ENCODE results near the gene SETBP1.

DNA sequence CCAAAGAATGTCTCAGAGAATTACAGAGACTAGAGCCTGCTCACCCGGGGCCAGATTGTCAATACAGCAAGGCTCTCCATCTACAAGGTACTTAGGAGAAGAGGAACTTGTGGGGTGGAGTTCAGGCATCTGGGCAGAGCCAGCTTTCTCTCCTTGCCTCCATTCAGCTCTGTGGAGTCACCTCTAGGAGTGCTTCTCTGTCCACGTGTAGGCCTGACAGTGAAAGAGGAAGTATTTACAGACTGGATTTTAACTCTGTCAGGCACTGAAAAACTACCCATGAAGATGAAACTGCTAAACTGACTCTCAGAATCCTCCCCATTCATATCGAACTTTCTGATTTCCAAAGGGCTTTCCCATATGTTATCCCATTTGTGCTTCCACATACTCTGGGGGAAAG, 315.6 kb downstream of the SETBP1 start:
- TF ChIP-seq POLR2A (IDR thresholded peaks at IDR 0.05; ENCODE audit: low read depth, low read length) (no peak), RCOR1 (IDR thresholded peaks at IDR 0.05; ENCODE audit: insufficient replicate concordance, low read length) (no peak), MAFK (IDR thresholded peaks at IDR 0.05; ENCODE audit: low read depth, low read length) (no peak), BHLHE40 (IDR thresholded peaks at IDR 0.05; ENCODE audit: low read depth, low read length) (no peak), CHD1 (IDR thresholded peaks at IDR 0.05; ENCODE audit: low read depth, low read length) (no peak), CEBPB (IDR thresholded peaks at IDR 0.05; ENCODE audit: low read depth, low read length) (no peak), SMC3 (IDR thresholded peaks at IDR 0.05; ENCODE audit: low read depth, low read length) (no peak)
- TF ChIP-seq, protein P1, sequence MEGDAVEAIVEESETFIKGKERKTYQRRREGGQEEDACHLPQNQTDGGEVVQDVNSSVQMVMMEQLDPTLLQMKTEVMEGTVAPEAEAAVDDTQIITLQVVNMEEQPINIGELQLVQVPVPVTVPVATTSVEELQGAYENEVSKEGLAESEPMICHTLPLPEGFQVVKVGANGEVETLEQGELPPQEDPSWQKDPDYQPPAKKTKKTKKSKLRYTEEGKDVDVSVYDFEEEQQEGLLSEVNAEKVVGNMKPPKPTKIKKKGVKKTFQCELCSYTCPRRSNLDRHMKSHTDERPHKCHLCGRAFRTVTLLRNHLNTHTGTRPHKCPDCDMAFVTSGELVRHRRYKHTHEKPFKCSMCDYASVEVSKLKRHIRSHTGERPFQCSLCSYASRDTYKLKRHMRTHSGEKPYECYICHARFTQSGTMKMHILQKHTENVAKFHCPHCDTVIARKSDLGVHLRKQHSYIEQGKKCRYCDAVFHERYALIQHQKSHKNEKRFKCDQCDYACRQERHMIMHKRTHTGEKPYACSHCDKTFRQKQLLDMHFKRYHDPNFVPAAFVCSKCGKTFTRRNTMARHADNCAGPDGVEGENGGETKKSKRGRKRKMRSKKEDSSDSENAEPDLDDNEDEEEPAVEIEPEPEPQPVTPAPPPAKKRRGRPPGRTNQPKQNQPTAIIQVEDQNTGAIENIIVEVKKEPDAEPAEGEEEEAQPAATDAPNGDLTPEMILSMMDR (conservative IDR thresholded peaks at IDR 0.05; ENCODE audit: low read depth, low read length), result no peak
- TF ChIP-seq, protein P2, sequence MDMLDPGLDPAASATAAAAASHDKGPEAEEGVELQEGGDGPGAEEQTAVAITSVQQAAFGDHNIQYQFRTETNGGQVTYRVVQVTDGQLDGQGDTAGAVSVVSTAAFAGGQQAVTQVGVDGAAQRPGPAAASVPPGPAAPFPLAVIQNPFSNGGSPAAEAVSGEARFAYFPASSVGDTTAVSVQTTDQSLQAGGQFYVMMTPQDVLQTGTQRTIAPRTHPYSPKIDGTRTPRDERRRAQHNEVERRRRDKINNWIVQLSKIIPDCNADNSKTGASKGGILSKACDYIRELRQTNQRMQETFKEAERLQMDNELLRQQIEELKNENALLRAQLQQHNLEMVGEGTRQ (IDR thresholded peaks at IDR 0.05; ENCODE audit: low read depth, low read length), result no peak
- TF ChIP-seq, protein P3, sequence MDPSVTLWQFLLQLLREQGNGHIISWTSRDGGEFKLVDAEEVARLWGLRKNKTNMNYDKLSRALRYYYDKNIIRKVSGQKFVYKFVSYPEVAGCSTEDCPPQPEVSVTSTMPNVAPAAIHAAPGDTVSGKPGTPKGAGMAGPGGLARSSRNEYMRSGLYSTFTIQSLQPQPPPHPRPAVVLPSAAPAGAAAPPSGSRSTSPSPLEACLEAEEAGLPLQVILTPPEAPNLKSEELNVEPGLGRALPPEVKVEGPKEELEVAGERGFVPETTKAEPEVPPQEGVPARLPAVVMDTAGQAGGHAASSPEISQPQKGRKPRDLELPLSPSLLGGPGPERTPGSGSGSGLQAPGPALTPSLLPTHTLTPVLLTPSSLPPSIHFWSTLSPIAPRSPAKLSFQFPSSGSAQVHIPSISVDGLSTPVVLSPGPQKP (IDR thresholded peaks at IDR 0.05; ENCODE audit: borderline replicate concordance, low read depth, low read length), result no peak

Data from IMR-90 (cell line).